Subcutaneous abdominal adipose tissue (tissue), 5 donors: ENCODE measurements around the gene AGBL1.
A peak's percentile ranks its signal among the peaks of the same experiment; 100 is the strongest.

Experiments
- H3K27ac ChIP-seq: one replicate; pipeline ENCODE4 v1.7.0; 2013; ENCODE audit warnings: low read depth, mild to moderate bottlenecking, inconsistent platforms, low read length, moderate library complexity
- H3K27me3 ChIP-seq, 5 donors: one replicate each; pipeline ENCODE4 v1.7.0; 2013; ENCODE audit warnings: low read length in 5 of 5, inconsistent platforms in 1 of 5; ENCODE audit not compliant: control insufficient read depth in 5 of 5, insufficient read depth in 4 of 5
- H3K36me3 ChIP-seq, 5 donors: one replicate each; pipeline ENCODE4 v1.7.0; 2013; ENCODE audit warnings: low read length in 5 of 5; ENCODE audit not compliant: control insufficient read depth in 5 of 5, insufficient read depth in 5 of 5
- H3K4me1 ChIP-seq, 5 donors: one replicate each; pipeline ENCODE4 v1.7.0; 2013; ENCODE audit warnings: low read length in 5 of 5, mild to moderate bottlenecking in 3 of 5, moderate library complexity in 1 of 5; ENCODE audit not compliant: control insufficient read depth in 5 of 5, insufficient read depth in 5 of 5
- H3K4me3 ChIP-seq, 5 donors: one replicate each; pipeline ENCODE4 v1.7.0; 2013; ENCODE audit warnings: low read length in 5 of 5, low read depth in 1 of 5
- H3K9ac ChIP-seq, 5 donors: one replicate each; pipeline ENCODE4 v1.7.0; 2013; ENCODE audit warnings: low read length in 5 of 5, mild to moderate bottlenecking in 4 of 5, moderate library complexity in 3 of 5
- H3K9me3 ChIP-seq, 5 donors: one replicate each; pipeline ENCODE4 v1.7.0; 2013; ENCODE audit warnings: low read length in 5 of 5; ENCODE audit not compliant: control insufficient read depth in 5 of 5
- donor health status: healthy.
- donor health status: healthy.
- donor health status: healthy.
- donor health status: healthy.
- donor health status: healthy.

AGBL1 gene

DNA sequence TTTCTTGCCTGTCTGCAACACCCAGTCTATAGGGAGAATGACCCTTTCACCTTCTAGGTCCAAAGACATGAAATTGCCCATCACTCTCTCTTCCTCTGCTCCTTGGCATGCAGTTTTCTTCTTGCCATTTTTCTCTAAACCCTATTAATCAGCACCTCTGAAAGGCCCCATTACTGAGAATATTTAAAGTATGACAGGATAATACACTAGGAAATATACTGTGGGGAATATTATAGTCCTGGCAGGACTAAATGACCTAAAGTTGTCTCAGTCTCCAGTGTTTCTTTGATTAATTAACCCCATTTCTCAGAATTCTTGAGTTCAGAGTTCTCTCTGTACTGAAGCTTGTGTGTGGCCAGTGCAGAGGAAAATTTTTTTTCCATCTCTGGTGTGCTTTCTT, 730.7 kb downstream of the AGBL1 start:
- Histone ChIP-seq H3K27me3 (no peaks in the 10 kb centered on the region), H3K27ac (no peak overlapping the region), H3K36me3 (no peaks in the 10 kb centered on the region), H3K9me3 (no peaks in the 10 kb centered on the region), H3K4me1 (no peaks in the 10 kb centered on the region), H3K9ac (no peak overlapping the region), H3K4me3 (no peak overlapping the region)

DNA sequence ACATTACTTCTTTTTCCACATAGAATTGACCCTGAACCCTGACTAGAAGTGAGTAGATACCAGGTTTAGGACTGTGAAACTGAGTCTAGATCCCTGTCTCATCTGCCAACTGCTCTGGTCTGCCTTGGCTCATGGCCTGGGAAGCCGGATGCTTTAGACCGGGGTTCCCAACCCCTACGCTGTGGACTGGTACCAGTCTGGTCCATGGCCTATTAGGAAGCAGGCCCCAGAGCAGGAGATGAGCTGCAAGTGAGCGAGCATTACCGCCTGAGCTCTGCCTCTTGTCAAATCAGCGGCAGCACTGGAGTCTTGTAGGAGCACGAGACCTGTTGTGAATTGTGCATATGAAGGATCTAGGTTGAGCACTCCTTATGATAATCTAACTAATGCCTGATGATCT, 734.2 kb downstream of the AGBL1 start:
- Histone ChIP-seq H3K36me3 (no peaks in the 10 kb centered on the region), H3K27me3 (no peaks in the 10 kb centered on the region), H3K9ac (no peak overlapping the region), H3K27ac (no peak overlapping the region), H3K9me3 (no peaks in the 10 kb centered on the region), H3K4me3 (no peak overlapping the region), H3K4me1 (no peaks in the 10 kb centered on the region)

DNA sequence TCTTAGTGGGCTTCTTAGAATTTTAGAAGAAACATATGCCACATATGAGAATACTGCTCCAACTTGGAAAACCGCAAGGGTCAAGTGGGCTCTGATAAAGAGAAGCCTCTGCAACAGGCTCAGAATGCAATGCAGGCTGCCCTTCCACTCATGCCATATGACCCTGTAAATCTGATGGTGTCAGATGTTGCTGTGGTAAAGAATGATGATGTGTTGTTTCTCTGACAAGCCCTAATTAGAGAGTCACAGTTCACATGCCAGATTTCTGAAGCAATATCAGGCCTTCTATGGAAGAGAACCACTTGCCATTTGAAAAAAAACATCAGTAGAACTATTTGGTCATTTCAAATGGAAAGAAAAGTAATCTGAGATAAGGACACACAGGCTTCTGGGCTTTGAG, 749.6 kb downstream of the AGBL1 start:
- no peak overlapping the region for H3K27ac ChIP-seq
- H3K9me3 ChIP-seq = peaks cover 0 to 2% (median 0%) of the 10 kb centered on the region in 5 donors
- H3K4me3 ChIP-seq = no peak overlapping the region
- no peaks in the 10 kb centered on the region for H3K36me3 ChIP-seq
- no peaks in the 10 kb centered on the region for H3K27me3 ChIP-seq
- no peaks in the 10 kb centered on the region for H3K4me1 ChIP-seq
- H3K9ac ChIP-seq = no peak overlapping the region

DNA sequence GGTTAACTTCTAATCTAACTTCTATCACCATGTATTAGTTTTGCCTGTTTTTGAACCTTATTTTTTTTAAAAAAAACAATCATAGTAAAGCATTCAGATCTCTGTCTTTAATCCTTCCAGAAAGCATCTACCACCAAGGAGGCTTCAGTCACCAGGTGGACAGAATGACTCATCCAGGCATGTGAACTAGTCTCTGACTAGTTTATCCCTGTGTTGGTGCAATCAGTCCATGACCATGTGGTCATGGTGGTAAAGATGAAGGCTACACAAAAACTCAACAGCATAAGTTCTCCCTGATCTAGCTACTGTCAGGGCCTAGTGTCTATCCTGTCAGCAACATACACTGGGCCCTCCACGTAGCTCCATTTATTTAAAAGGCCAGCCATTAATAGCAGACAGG, 750.6 kb downstream of the AGBL1 start:
- H3K9me3 ChIP-seq = no peaks in the 10 kb centered on the region

DNA sequence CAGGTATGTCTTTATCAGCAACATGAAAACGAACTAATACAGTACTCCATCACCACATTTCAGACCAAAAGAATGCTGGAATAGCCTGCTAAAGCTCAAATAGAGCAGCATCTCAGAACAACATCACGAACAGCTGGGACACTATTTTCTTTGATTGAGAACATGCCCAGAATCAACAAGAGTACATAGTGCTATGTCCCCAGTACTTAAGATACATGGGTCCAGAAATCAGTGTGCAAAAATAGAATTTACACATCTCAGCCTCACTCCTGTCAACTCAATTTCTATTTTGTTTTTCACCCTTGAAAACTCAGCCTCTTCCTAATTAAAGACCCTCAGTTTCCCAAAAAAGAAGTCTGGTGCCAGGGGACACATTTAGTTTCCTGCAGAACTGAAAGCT, 753.9 kb downstream of the AGBL1 start:
- no peaks in the 10 kb centered on the region for H3K9me3 ChIP-seq
- no peak overlapping the region for H3K4me3 ChIP-seq
- H3K9ac ChIP-seq = no peak overlapping the region
- H3K4me1 ChIP-seq = peaks cover 0 to 5% (median 0%) of the 10 kb centered on the region in 5 donors
- no peaks in the 10 kb centered on the region for H3K36me3 ChIP-seq
- H3K27me3 ChIP-seq = peaks cover 0 to 3% (median 0%) of the 10 kb centered on the region in 5 donors
- no peak overlapping the region for H3K27ac ChIP-seq

More for the DNA sequence above, 750.6 kb downstream of the AGBL1 start:
- Histone ChIP-seq H3K4me1 (no peaks in the 10 kb centered on the region), H3K4me3 (no peak overlapping the region), H3K36me3 (no peaks in the 10 kb centered on the region), H3K27me3 (peaks cover 0 to 2% (median 0%) of the 10 kb centered on the region in 5 donors), H3K27ac (no peak overlapping the region), H3K9ac (no peak overlapping the region)

DNA sequence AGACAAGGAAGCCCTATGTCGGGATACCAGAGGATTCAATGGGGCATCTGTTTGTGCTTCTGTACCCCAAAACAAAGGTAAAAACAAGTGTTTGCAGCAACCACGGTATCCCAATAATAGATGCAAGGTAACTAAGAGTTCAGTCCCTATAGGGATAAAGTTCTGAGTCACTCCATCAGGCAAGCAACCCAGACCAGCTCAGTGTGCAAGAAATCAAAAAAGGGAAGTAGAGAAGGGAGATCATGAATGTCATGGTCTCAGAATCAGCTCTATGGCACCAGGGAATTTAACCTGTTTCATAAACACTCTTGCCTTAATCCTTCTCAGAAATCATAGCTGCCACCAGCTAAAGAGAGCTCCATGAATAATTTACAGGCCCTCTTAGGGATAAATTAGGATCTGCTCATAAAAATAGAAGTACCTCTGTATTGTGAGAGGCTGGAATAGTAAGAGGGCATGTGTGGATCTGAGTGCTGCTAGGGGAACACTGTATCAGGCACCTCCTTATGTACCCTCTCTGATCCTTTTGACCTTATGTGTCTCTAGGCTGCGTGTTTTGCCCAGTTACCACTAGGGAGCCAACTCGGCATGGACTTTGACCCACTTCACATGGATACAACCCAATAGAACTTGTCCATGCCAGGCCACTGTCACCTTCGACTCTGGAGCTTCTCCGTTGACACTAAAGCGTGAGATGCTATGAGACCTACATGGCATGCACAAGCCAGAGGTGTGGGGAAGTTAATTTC, 754.6 kb downstream of the AGBL1 start:
- H3K27me3 ChIP-seq = peaks cover 0 to 3% (median 0%) of the 10 kb centered on the region in 5 donors
- H3K4me3 ChIP-seq = no peak overlapping the region
- peaks cover 0 to 5% (median 0%) of the 10 kb centered on the region in 5 donors for H3K4me1 ChIP-seq
- no peak overlapping the region for H3K27ac ChIP-seq
- H3K9ac ChIP-seq = no peak overlapping the region
- H3K36me3 ChIP-seq = no peaks in the 10 kb centered on the region
- no peaks in the 10 kb centered on the region for H3K9me3 ChIP-seq

DNA sequence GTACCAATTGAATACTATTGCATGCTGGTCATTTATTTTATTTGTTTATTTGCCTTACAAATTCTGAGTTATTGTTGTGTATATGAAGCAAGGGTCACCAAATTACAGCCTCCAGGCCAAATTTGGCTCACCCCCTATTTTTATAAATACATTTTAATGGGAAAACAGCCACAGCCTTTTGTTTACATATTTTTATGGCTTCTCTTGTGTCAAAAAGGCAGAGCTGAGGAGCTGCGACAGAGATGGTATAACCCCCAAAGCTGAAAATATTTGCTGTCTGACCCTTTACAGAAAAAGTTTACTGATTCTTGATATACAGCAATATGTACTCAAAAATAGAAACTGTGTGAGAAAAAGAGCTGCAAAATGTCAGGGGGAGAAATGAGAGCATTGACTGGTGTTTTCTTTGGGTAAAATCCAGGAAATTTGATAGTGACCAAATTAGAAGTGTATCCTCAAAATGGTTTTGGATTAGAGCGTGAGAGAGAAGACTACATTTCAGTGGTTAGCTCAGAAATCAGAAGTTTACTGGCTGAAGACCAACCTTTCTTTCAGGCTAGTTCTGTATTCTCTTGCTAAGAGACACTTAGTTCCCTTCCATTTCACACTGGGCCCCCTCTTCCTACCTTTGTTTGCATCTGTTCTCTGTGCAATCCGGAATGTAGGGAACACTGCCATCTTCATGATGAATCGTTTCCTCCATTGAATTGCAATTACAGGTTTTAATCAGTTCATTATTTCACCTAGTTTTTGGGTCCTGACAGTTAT, 757.8 kb downstream of the AGBL1 start:
- Histone ChIP-seq H3K27ac (no peak overlapping the region), H3K4me1 (peaks cover 0 to 5% (median 0%) of the 10 kb centered on the region in 5 donors)

DNA sequence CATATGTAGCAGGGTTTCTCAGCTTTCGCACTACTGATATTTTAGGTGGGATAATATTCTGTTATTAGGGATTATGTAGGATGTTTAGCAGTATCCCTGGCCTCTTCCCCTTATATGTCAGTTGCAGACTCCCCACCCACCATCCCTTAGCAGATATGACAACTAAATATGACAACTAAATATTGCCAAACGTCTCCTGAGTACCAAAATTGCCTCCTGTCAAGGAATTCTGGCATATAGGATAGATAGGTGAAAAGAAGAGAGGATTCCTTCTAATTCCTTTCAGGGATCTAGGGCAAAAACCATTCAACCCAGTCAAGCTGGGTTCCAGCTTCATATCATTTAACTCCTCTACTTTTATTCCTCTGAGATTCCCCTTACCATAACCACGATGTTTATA, 759.8 kb downstream of the AGBL1 start:
- H3K9me3 ChIP-seq = no peaks in the 10 kb centered on the region

More for the DNA sequence above, 757.8 kb downstream of the AGBL1 start:
- Histone ChIP-seq H3K27me3 (peaks cover 0 to 3% (median 0%) of the 10 kb centered on the region in 5 donors), H3K36me3 (no peaks in the 10 kb centered on the region), H3K4me3 (no peak overlapping the region), H3K9ac (peak overlapping the region in 1 of 5 donors; percentile 35), H3K9me3 (no peaks in the 10 kb centered on the region)

DNA sequence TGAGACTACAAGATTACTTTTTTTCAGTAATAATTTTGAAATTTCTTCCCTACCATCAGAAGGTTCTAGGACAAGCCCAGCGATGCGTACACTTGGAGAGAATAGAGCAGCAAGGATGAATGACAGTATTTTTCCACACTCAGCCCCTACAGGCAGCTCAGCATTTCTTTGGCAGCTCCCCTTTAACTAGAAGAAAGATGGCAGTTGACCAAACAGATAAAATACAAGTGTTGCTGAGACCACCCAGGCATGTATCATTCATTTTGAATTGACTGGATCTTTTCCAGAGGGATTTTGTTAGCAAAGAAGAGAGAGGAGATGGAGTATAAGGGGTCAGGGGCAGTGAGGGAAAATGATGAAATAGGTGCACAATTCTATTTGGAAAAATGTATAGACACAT, 761.3 kb downstream of the AGBL1 start:
- peaks cover 0 to 5% (median 0%) of the 10 kb centered on the region in 5 donors for H3K4me1 ChIP-seq
- H3K36me3 ChIP-seq = no peaks in the 10 kb centered on the region
- H3K9ac ChIP-seq = no peak overlapping the region
- H3K9me3 ChIP-seq = peaks cover 0 to 3% (median 0%) of the 10 kb centered on the region in 5 donors
- no peak overlapping the region for H3K4me3 ChIP-seq
- H3K27me3 ChIP-seq = peaks cover 0 to 3% (median 0%) of the 10 kb centered on the region in 5 donors
- no peak overlapping the region for H3K27ac ChIP-seq

More for the DNA sequence above, 759.8 kb downstream of the AGBL1 start:
- H3K27ac ChIP-seq = no peak overlapping the region
- peaks cover 0 to 5% (median 0%) of the 10 kb centered on the region in 5 donors for H3K4me1 ChIP-seq
- no peaks in the 10 kb centered on the region for H3K36me3 ChIP-seq
- peaks cover 0 to 3% (median 0%) of the 10 kb centered on the region in 5 donors for H3K27me3 ChIP-seq
- H3K9ac ChIP-seq = no peak overlapping the region
- H3K4me3 ChIP-seq = no peak overlapping the region

DNA sequence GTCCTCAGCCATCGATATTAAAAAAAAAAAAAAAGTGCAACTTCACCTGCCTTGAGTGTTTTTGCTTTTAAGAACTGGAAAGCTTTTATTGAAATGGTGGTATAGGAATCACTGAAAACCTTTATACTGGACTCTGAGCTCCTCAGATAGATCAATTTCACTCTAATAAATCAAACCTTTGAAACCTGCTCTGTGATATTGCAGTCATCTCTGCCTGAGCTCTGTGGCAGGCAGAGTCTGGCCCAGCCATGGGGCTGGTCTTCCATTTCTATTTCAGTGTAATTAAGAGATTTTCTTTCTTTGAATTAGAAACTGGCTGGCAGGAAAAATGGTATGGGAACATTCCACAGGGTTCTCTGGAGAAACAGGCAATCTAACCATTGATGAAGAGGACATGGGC, 762.5 kb downstream of the AGBL1 start:
- Histone ChIP-seq H3K27ac (no peak overlapping the region), H3K4me1 (no peaks in the 10 kb centered on the region), H3K4me3 (no peak overlapping the region), H3K9me3 (peaks cover 0 to 3% (median 0%) of the 10 kb centered on the region in 5 donors), H3K27me3 (peaks cover 0 to 1% (median 0%) of the 10 kb centered on the region in 5 donors), H3K9ac (no peak overlapping the region), H3K36me3 (no peaks in the 10 kb centered on the region)
